Left ventricle myocardium inferior (tissue), 1 donor: ENCODE measurements around the gene DGLUCY. TPM values are rescaled to one million over a fixed set of nuclear protein-coding genes. Genes with fewer than 3 reads are reported as not detected.
"Not testable (repeated sequence)": the region's sequence is repeated elsewhere in the genome, so short reads cannot be mapped to it uniquely, and the experiment has no call there.

Source experiments
- DNase-seq: peaks from one replicate; pipeline ENCODE4 v3.0.0-alpha.2; 2020
- H3K27ac ChIP-seq: fragments of 200-600 bp; replicated peaks from 2 replicates; pipeline ENCODE4 v1.8.0; 2021
- H3K27me3 ChIP-seq: fragments of 200-600 bp; 2 replicates; pipeline ENCODE4 v1.8.0; 2021; ENCODE audit warnings: low read depth
- H3K36me3 ChIP-seq: fragments of 200-600 bp; 2 replicates; pipeline ENCODE4 v1.8.0; 2021
- H3K4me1 ChIP-seq: fragments of 200-600 bp; 2 replicates; pipeline ENCODE4 v1.8.0; 2021
- H3K4me3 ChIP-seq: fragments of 200-600 bp; 2 replicates; pipeline ENCODE4 v1.8.0; 2021; ENCODE audit warnings: mild to moderate bottlenecking, moderate library complexity
- H3K9me3 ChIP-seq: fragments of 200-600 bp; replicated peaks from 2 replicates; pipeline ENCODE4 v1.8.0; 2021
- intact Hi-C: fragments of 100-400 bp; cut with micrococcal nuclease; formaldehyde crosslinking; loops from one replicate; pipeline ENCODE4 v1.11.0; 2022
- total RNA-seq: library from RNA; stranded (reverse); fragmentation: NEBNext Ultra II Directional; extraction: Animal tissue kit (Norgen Biotek cat#: 25700); gene quantifications from one replicate; pipeline ENCODE4 v1.2.1, GENCODE V29; 2021
- TF ChIP-seq, protein P1 (sequence below): fragments of 200-600 bp; IDR thresholded peaks from 2 replicates; pipeline ENCODE4 v1.8.0; 2021; ENCODE audit warnings: antibody characterized with exemption, mild to moderate bottlenecking, borderline replicate concordance
- donor health status: DM: no; HTN: yes; CAD: no; lungs with severe emphysema.

The DGLUCY gene
- total RNA-seq, 1 donor from 2014 or later = 220 TPM

DNA sequence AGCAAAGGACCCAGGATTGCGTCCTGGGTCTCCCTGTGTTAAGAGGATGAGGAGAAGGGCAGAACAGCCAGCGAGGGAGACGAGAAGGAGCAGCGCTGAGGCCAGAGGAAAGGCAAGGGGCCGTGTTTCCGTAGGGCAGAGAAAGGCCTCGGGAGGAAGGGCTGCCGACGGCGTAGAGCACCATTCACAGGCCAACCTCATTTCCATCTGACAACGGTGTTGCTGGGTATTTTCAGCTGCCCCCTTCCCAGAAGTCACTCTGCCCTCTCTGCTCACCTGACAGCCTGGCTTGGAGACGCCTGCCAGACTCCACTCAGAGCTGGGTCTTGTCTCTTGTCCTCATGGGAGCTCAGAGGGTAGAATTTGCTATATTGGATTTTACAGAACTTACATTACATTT, 79.2 kb downstream of the DGLUCY start:
- H3K4me1 ChIP-seq = peaks cover 11% of the 10 kb centered on the region
- no peaks in the 10 kb centered on the region for H3K27me3 ChIP-seq
- no peak for DNase-seq
- no peaks in the 10 kb centered on the region for H3K9me3 ChIP-seq
- H3K36me3 ChIP-seq = peaks cover 88% of the 10 kb centered on the region
- intact Hi-C loops = no loop called here
- no peak overlapping the region for H3K4me3 ChIP-seq
- TF ChIP-seq, protein P1, sequence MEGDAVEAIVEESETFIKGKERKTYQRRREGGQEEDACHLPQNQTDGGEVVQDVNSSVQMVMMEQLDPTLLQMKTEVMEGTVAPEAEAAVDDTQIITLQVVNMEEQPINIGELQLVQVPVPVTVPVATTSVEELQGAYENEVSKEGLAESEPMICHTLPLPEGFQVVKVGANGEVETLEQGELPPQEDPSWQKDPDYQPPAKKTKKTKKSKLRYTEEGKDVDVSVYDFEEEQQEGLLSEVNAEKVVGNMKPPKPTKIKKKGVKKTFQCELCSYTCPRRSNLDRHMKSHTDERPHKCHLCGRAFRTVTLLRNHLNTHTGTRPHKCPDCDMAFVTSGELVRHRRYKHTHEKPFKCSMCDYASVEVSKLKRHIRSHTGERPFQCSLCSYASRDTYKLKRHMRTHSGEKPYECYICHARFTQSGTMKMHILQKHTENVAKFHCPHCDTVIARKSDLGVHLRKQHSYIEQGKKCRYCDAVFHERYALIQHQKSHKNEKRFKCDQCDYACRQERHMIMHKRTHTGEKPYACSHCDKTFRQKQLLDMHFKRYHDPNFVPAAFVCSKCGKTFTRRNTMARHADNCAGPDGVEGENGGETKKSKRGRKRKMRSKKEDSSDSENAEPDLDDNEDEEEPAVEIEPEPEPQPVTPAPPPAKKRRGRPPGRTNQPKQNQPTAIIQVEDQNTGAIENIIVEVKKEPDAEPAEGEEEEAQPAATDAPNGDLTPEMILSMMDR = no peak
- H3K27ac ChIP-seq = peak overlapping the region; percentile 20

DNA sequence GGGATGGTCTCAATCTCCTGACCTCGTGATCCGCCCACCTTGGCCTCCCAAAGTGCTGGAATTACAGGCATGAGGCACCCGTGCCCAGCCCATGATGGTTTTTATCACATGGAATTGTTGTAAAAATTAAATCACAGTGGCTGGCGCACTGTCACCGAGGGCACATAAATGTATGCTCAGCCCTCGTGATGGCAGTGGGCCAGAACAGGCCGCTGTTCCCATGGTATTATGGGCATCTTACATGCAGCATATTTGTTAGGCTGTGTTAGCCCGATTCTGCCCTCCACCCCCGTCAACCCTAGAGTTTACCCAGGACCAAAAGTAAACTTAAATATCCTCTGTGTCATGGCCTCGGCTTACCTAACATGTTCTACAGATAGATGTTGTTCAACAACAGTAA, 82.0 kb downstream of the DGLUCY start:
- intact Hi-C loops = no loop called here
- Histone ChIP-seq H3K9me3 (no peaks in the 10 kb centered on the region), H3K27me3 (no peaks in the 10 kb centered on the region), H3K4me3 (no peak overlapping the region), H3K27ac (no peak overlapping the region), H3K4me1 (peaks cover 11% of the 10 kb centered on the region), H3K36me3 (peaks cover 89% of the 10 kb centered on the region)
- TF ChIP-seq, protein P1 = no peak
- no peak for DNase-seq

DNA sequence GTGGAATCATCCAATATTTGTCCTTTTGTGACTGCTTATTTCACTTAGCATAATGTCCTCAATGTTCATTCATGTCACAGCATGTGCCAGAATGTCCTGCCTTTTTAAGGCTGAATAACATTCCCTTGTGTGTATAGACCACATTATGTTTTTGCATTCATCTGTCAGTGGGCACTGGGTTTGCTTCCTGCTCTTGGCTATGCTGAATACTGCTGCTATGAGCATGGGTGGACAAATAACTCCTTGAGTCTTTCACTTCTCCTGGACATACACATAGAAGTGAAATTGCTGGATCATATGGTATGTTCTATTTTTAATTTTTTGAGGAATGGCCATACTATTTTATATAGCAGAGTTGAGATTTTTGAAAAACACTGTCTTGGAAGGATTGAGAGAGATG, 83.8 kb downstream of the DGLUCY start:
- H3K4me1 ChIP-seq = peaks cover 22% of the 10 kb centered on the region
- H3K27me3 ChIP-seq = no peaks in the 10 kb centered on the region
- intact Hi-C loops = no loop called here
- no peaks in the 10 kb centered on the region for H3K9me3 ChIP-seq
- H3K36me3 ChIP-seq = peaks cover 89% of the 10 kb centered on the region
- TF ChIP-seq, protein P1 = no peak
- no peak overlapping the region for H3K27ac ChIP-seq
- no peak for DNase-seq
- no peak overlapping the region for H3K4me3 ChIP-seq

DNA sequence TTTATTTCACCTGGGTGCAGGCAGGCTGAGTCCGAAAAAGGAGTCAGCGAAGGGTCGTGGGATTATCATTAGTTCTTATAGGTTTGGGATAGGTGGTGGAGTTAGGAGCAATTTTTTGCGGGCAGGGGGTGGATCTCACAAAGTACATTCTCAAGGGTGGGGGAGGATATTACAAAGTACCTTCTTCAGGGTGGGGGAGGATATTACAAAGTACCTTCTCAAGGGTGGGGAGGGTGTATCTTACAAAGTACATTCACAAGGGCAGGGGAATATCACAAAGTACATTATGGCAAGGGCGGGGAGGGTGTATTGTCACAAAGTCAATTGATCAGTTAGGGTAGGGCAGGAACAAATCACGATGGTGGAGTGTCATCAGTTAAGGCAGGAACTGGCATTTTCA, 86.9 kb downstream of the DGLUCY start:
- H3K27me3 ChIP-seq, intact Hi-C loops, H3K9me3 ChIP-seq, H3K4me3 ChIP-seq, DNase-seq, H3K27ac ChIP-seq: not testable (repeated sequence)
- Histone ChIP-seq H3K36me3 (peaks cover 100% of the 10 kb centered on the region), H3K4me1 (peaks cover 17% of the 10 kb centered on the region)

DNA sequence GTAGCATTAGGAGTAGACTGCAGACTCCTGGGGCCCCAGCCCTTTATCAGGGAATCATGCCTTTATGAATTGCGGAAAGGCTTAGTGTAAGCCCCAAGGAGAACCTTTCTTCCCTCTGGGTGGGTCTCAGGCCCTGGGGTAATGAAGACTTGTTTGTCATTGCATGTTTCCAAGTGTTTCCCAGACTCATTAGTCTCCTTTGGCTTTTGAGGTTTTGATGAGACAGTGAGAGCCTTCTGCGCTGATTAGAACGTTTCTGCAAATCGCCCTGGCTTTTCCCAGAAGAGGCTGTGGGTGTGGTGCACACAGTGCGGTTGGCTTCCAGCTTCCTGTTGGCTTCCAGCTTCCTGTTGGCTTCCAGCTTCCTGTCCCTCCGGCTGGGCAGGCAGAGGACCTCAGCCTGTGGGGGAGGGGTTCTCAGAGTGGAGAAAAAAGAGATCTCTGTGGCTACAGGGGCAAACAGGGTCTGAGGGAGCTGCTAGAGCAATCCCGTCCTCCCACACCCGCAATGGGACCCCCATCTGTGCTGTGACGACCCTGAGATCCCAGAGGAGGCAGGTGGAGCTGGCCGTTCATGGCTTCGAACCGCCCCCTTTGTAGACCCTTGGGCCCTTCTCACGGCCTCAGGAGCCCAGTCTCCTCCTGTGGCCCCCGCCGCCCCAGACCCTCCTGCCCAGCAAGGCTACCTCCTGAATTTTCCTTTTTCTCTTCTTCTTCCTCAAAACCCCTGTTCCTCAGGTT, 88.5 kb downstream of the DGLUCY start:
- Histone ChIP-seq H3K27me3 (no peaks in the 10 kb centered on the region), H3K4me1 (peaks cover 17% of the 10 kb centered on the region), H3K4me3 (peak overlapping the region; percentile 0), H3K9me3 (no peaks in the 10 kb centered on the region), H3K36me3 (peaks cover 98% of the 10 kb centered on the region), H3K27ac (peak overlapping the region; percentile 60)
- peak; percentile 45 for DNase-seq
- intact Hi-C loops = no loop called here
- TF ChIP-seq, protein P1 = no peak

DNA sequence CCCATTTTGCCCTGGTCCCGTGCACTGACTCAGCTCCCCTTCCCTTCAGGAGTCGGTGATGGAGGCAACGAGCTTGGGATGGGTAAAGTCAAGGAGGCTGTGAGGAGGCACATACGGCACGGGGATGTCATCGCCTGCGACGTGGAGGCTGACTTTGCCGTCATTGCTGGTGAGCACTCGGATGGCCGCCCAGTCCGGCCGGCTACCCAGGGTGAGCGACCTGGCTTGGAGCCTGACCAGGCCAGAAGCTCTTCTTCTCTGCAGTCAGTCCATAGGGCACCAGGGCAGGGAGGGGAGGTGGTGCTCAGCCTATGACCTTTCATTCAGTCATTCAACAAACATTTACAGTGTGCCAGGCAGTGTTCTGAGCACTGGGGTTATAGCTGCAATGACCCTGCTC, 90.8 kb downstream of the DGLUCY start:
- TF ChIP-seq, protein P1 = no peak
- H3K4me1 ChIP-seq = peaks cover 17% of the 10 kb centered on the region

More for the DNA sequence above, 90.8 kb downstream of the DGLUCY start:
- H3K9me3 ChIP-seq = no peaks in the 10 kb centered on the region
- H3K36me3 ChIP-seq = peaks cover 98% of the 10 kb centered on the region
- no peak overlapping the region for H3K27ac ChIP-seq
- no peaks in the 10 kb centered on the region for H3K27me3 ChIP-seq
- no peak for DNase-seq
- intact Hi-C loops = no loop called here
- no peak overlapping the region for H3K4me3 ChIP-seq
